A549 (cell line): ENCODE measurements around the gene GGPS1.

Experiments used
- BCL3 ChIP-seq: fragments of >200 bp; sonication (Bioruptor Twin); formaldehyde crosslinking; IDR thresholded peaks from 3 replicates; pipeline ENCODE4 v1.6.1; 2016
- CBX2 ChIP-seq: fragments of 200-600 bp; sonication (generic); IDR thresholded peaks from 2 replicates; pipeline ENCODE4 v1.6.1; 2016; ENCODE audit warnings: low read depth, mild to moderate bottlenecking, borderline replicate concordance
- CTCF ChIP-seq: fragments of >200 bp; sonication (Bioruptor Twin); formaldehyde crosslinking; IDR thresholded peaks from 3 replicates; pipeline ENCODE4 v1.5.1; 2016
- E2F6 ChIP-seq: IDR thresholded peaks from 2 replicates; pipeline ENCODE4 v1.6.1; 2012; ENCODE audit warnings: low read depth, borderline replicate concordance
- ESRRA ChIP-seq: fragments of 150-350 bp; IDR thresholded peaks from 2 replicates; pipeline ENCODE4 v1.6.1; 2014; ENCODE audit warnings: mild to moderate bottlenecking, low read length, borderline replicate concordance
- HOXB13 ChIP-seq: fragments of 250-450 bp; sonication (Bioruptor Pico); IDR thresholded peaks from 2 replicates; pipeline ENCODE4 v1.5.0; 2020; ENCODE audit warnings: low read depth, mild to moderate bottlenecking, moderate library complexity
- MAX ChIP-seq: IDR thresholded peaks from 2 replicates; pipeline ENCODE4 v1.6.1; 2012
- MAZ ChIP-seq: fragments of 150-350 bp; IDR thresholded peaks from 2 replicates; pipeline ENCODE4 v1.6.1; 2014; ENCODE audit warnings: antibody characterized with exemption, low read depth, low read length, borderline replicate concordance
- PBX3 ChIP-seq: IDR thresholded peaks from 2 replicates; pipeline ENCODE4 v1.6.1; 2012
- POLR2A ChIP-seq: IDR thresholded peaks from 2 replicates; pipeline ENCODE4 v1.6.1; 2012; ENCODE audit warnings: mild to moderate bottlenecking, low read length
- POLR2AphosphoS2 ChIP-seq: conservative IDR thresholded peaks from 2 replicates; pipeline ENCODE4 v1.6.1; 2012; ENCODE audit warnings: low read length, improper control_type of control experiment, inconsistent platforms
- REST ChIP-seq: fragments of 200-600 bp; sonication (generic); IDR thresholded peaks from 2 replicates; pipeline ENCODE4 v1.6.1; 2016; ENCODE audit warnings: antibody characterized with exemption, mild to moderate bottlenecking, moderate library complexity
- TP53 ChIP-seq: fragments of 250-450 bp; sonication (Bioruptor Pico); IDR thresholded peaks from 2 replicates; pipeline ENCODE4 v1.5.0; 2021; ENCODE audit warnings: mild to moderate bottlenecking, moderate library complexity
- ZC3H11A ChIP-seq: fragments of 450-650 bp; IDR thresholded peaks from 2 replicates; pipeline ENCODE4 v1.6.1; 2014; ENCODE audit warnings: antibody characterized with exemption, mild to moderate bottlenecking

GRCh38 chr1:235324296-235324695, 4.1 kb upstream of the GGPS1 start:
- TF ChIP-seq MAX (no peak), CTCF (no peak), TP53 (CRISPR knock-in tag) (no peak), POLR2AphosphoS2 (no peak), POLR2A (no peak), CBX2 (no peak), ESRRA (no peak), MAZ (no peak), REST (no peak), ZC3H11A (no peak), BCL3 (no peak), E2F6 (no peak), PBX3 (no peak), HOXB13 (CRISPR knock-in tag) (no peak)
